ENCODE results near the gene NTNG1.

- TF ChIP-seq CTCF (IDR thresholded peaks at IDR 0.05) (no peak), POLR2A (IDR thresholded peaks at IDR 0.05) (no peak)
These were observed 248.9 kb downstream of the NTNG1 start for GRCh38 chr1:107389410-107390396.
